Stimulated activated CD8-positive, alpha-beta memory T cell treated with anti-CD3 and anti-CD28 coated beads, Interleukin-2, amount 100 ng/mL, for 1 hour (primary cell): ENCODE results near the gene ADGRL3.

Source experiments
- DNase-seq, 2 donors: peaks; one replicate each; pipeline ENCODE4 v3.0.0-alpha.2; 2020; ENCODE audit warnings: low read depth in 2 of 2

The ADGRL3 gene

GRCh38 chr4:61992351-61992750 is 792.2 kb downstream of the ADGRL3 start:
- no peak for DNase-seq

- no peak for DNase-seq
Observed at GRCh38 chr4:61994036-61994435, 793.9 kb downstream of the ADGRL3 start.

GRCh38 chr4:61995717-61996340 is 795.7 kb downstream of the ADGRL3 start:
- no peak for DNase-seq

- DNase-seq: no peak
Observed at GRCh38 chr4:61996943-61997342, 796.8 kb downstream of the ADGRL3 start.

- no peak for DNase-seq
Observed at GRCh38 chr4:61997831-61998230, 797.7 kb downstream of the ADGRL3 start.

- no peak for DNase-seq
Observed at GRCh38 chr4:62003695-62004094, 803.6 kb downstream of the ADGRL3 start.

- DNase-seq: no peak
Observed at GRCh38 chr4:62004881-62005280, 804.8 kb downstream of the ADGRL3 start.

GRCh38 chr4:62006108-62006507 is 806.0 kb downstream of the ADGRL3 start:
- no peak for DNase-seq

- DNase-seq: no peak
Observed at GRCh38 chr4:62015043-62015739, 815.1 kb downstream of the ADGRL3 start.

GRCh38 chr4:62018537-62018936 is 818.4 kb downstream of the ADGRL3 start:
- DNase-seq: no peak

GRCh38 chr4:62023633-62024032 is 823.5 kb downstream of the ADGRL3 start:
- no peak for DNase-seq

GRCh38 chr4:62028745-62029144 is 828.6 kb downstream of the ADGRL3 start:
- DNase-seq: no peak

- DNase-seq: no peak
Observed at GRCh38 chr4:62030958-62031357, 830.8 kb downstream of the ADGRL3 start.

GRCh38 chr4:62037571-62037970 is 837.4 kb downstream of the ADGRL3 start:
- no peak for DNase-seq

- no peak for DNase-seq
Observed at GRCh38 chr4:62051332-62051731, 851.2 kb downstream of the ADGRL3 start.

GRCh38 chr4:62053974-62054373 is 853.8 kb downstream of the ADGRL3 start:
- no peak for DNase-seq

GRCh38 chr4:62057031-62057430 is 856.9 kb downstream of the ADGRL3 start:
- no peak for DNase-seq

GRCh38 chr4:62058571-62058970 is 858.4 kb downstream of the ADGRL3 start:
- no peak for DNase-seq

- DNase-seq: no peak
Observed at GRCh38 chr4:62070291-62070852, 870.2 kb downstream of the ADGRL3 start.

GRCh38 chr4:62075089-62075488 is 875.0 kb downstream of the ADGRL3 start:
- DNase-seq: no peak

GRCh38 chr4:62075521-62075920 is 875.4 kb downstream of the ADGRL3 start:
- DNase-seq: no peak

GRCh38 chr4:62077406-62077805 is 877.3 kb downstream of the ADGRL3 start:
- no peak for DNase-seq

- DNase-seq: no peak
Observed at GRCh38 chr4:62080431-62080830, 880.3 kb downstream of the ADGRL3 start.
